DOHH2 (cell line): ENCODE results near the gene SLC38A9.

Experiments used
- H3F3A ChIP-seq: fragments of 200-600 bp; sonication (generic), shearing (Covaris generic); 2 replicates; pipeline ENCODE4 v1.6.0; 2016; ENCODE audit warnings: antibody characterized with exemption, mild to moderate bottlenecking; ENCODE audit not compliant: control insufficient read depth, insufficient read depth
- H3K27ac ChIP-seq: fragments of 200-600 bp; sonication (generic); 2 replicates; pipeline ENCODE4 v1.5.1; 2014; ENCODE audit warnings: low read depth, mild to moderate bottlenecking, low read length, moderate library complexity
- H3K27me3 ChIP-seq: fragments of 200-600 bp; sonication (generic); 2 replicates; pipeline ENCODE4 v1.6.1; 2014; ENCODE audit warnings: mild to moderate bottlenecking, low read length, mixed read lengths; ENCODE audit not compliant: control insufficient read depth
- H3K36me3 ChIP-seq: fragments of 200-600 bp; sonication (generic); 2 replicates; pipeline ENCODE4 v1.6.1; 2014; ENCODE audit warnings: mild to moderate bottlenecking, low read length, moderate library complexity, mixed read lengths; ENCODE audit not compliant: control insufficient read depth
- H3K4me1 ChIP-seq: fragments of 200-600 bp; sonication (generic); 2 replicates; pipeline ENCODE4 v1.6.1; 2014; ENCODE audit warnings: mild to moderate bottlenecking, low read length, mixed read lengths; ENCODE audit not compliant: control insufficient read depth
- H3K4me2 ChIP-seq: fragments of 200-600 bp; sonication (generic); 2 replicates; pipeline ENCODE4 v1.6.0; 2014; ENCODE audit warnings: mild to moderate bottlenecking, low read length, moderate library complexity
- H3K4me3 ChIP-seq: fragments of 200-600 bp; sonication (generic); 2 replicates; pipeline ENCODE4 v1.5.1; 2014; ENCODE audit warnings: mild to moderate bottlenecking, low read length, mixed read lengths
- H3K79me2 ChIP-seq: fragments of 200-600 bp; sonication (generic); 2 replicates; pipeline ENCODE4 v1.6.1; 2014; ENCODE audit warnings: mild to moderate bottlenecking, low read length, mixed read lengths; ENCODE audit not compliant: control insufficient read depth
- H3K9me2 ChIP-seq: fragments of 200-600 bp; sonication (generic); replicated peaks from 2 replicates; pipeline ENCODE4 v1.6.1; 2014; ENCODE audit warnings: mild to moderate bottlenecking, low read length, mixed read lengths; ENCODE audit not compliant: control insufficient read depth
- H3K9me3 ChIP-seq: fragments of 200-600 bp; sonication (generic); 2 replicates; pipeline ENCODE4 v1.6.1; 2014; ENCODE audit warnings: antibody characterized with exemption, low read length, mixed read lengths; ENCODE audit not compliant: control insufficient read depth, insufficient read depth
- H4K20me1 ChIP-seq: fragments of 200-600 bp; sonication (generic); 2 replicates; pipeline ENCODE4 v1.6.0; 2014; ENCODE audit warnings: low read depth, mild to moderate bottlenecking, antibody characterized with exemption, low read length, moderate library complexity; ENCODE audit not compliant: control insufficient read depth, insufficient read depth
- CTCF ChIP-seq: fragments of 200-600 bp; sonication (generic); IDR thresholded peaks from one replicate; pipeline ENCODE4 v1.5.1; 2014; ENCODE audit warnings: antibody characterized with exemption, mild to moderate bottlenecking, low read depth, low read length; ENCODE audit not compliant: poor library complexity, severe bottlenecking
- EZH2phosphoT487 ChIP-seq: fragments of 200-600 bp; sonication (generic); IDR thresholded peaks from 2 replicates; pipeline ENCODE4 v1.6.1; 2017; ENCODE audit warnings: borderline replicate concordance, mild to moderate bottlenecking, antibody characterized with exemption, low read length, moderate library complexity, mixed read lengths

Gene SLC38A9

DNA sequence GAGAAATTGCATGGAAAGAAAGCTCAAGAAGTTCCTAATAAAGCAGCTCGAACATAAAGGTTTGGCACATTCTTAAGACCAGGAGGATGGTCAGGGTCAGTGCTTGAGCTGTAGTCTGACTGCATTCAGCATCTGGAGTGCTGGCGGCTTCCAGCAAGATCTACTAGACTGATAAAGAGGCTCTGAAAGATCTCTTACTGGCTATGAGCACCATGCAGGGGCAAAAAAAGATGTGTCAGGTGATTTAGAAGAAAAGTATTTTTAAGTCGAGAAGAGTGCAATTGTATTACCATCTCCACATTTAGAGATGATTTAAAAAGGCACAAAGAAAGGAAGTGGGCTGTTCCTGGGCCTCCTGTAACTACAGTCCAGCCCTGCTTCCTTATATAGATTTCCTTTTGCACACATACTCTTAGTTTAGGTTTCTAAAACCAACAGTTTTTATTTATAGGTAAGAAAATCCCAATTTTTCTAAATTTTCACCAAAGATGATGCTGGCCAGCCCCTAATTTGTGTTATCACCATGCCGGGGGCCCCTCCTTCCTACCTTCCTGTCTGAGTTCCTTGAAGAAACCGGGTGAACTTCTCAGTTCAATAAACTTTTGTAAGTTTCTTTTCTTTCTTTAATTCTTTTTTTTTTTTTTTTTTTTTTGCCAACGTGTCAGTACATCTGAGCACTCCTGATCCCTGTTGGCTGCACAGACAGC is 111.5 kb downstream of the SLC38A9 start:
- Histone ChIP-seq H3F3A (no peaks in the 10 kb centered on the region), H3K27ac (no peak overlapping the region)

GRCh38 chr5:55600086-55600485 is 112.0 kb downstream of the SLC38A9 start:
- H3K9me2 ChIP-seq: no peaks in the 10 kb centered on the region
- H3K4me3 ChIP-seq: peak overlapping the region; percentile 21; the same call in 1 of the 2 replicates
- H3K79me2 ChIP-seq: no peaks in the 10 kb centered on the region
- no peak overlapping the region for H3K27ac ChIP-seq
- no peaks in the 10 kb centered on the region for H4K20me1 ChIP-seq
- H3K9me3 ChIP-seq: no peaks in the 10 kb centered on the region
- H3K4me2 ChIP-seq: peak overlapping the region; percentile 49
- no peaks in the 10 kb centered on the region for H3F3A ChIP-seq
- no peak for TF ChIP-seq CTCF
- no peak for TF ChIP-seq EZH2phosphoT487
- no peaks in the 10 kb centered on the region for H3K36me3 ChIP-seq
- H3K4me1 ChIP-seq: peaks cover 17% of the 10 kb centered on the region
- H3K27me3 ChIP-seq: no peaks in the 10 kb centered on the region

More for the DNA sequence above, 111.5 kb downstream of the SLC38A9 start:
- Histone ChIP-seq H3K9me3 (no peaks in the 10 kb centered on the region), H3K4me2 (peak overlapping the region; percentile 49), H3K36me3 (no peaks in the 10 kb centered on the region), H3K79me2 (no peaks in the 10 kb centered on the region), H3K9me2 (no peaks in the 10 kb centered on the region), H3K4me1 (peaks cover 17% of the 10 kb centered on the region), H3K27me3 (no peaks in the 10 kb centered on the region), H4K20me1 (no peaks in the 10 kb centered on the region), H3K4me3 (peak overlapping the region; percentile 21)
- TF ChIP-seq CTCF (no peak), EZH2phosphoT487 (no peak)

- H3K27ac ChIP-seq: no peak overlapping the region
These were observed 112.7 kb downstream of the SLC38A9 start for GRCh38 chr5:55599148-55600050.

More at GRCh38 chr5:55599148-55600050, 112.7 kb downstream of the SLC38A9 start:
- no peaks in the 10 kb centered on the region for H4K20me1 ChIP-seq
- no peaks in the 10 kb centered on the region for H3K9me3 ChIP-seq
- H3K4me1 ChIP-seq: peaks cover 17% of the 10 kb centered on the region
- H3K9me2 ChIP-seq: no peaks in the 10 kb centered on the region
- TF ChIP-seq CTCF (no peak), EZH2phosphoT487 (no peak)
- H3K79me2 ChIP-seq: no peaks in the 10 kb centered on the region
- no peaks in the 10 kb centered on the region for H3K27me3 ChIP-seq
- H3K4me2 ChIP-seq: no peak overlapping the region
- H3K4me3 ChIP-seq: no peak overlapping the region
- no peaks in the 10 kb centered on the region for H3K36me3 ChIP-seq
- H3F3A ChIP-seq: no peaks in the 10 kb centered on the region
